H1 (cell line): ENCODE results near the gene TMEM117. TPM values are rescaled to one million over a fixed set of nuclear protein-coding genes. Genes with fewer than 3 reads are reported as not detected.

Experiments used
- CTCF ChIA-PET: fragments of 300-600 bp; sonication (Branson Sonifier 250); formaldehyde crosslinking; loops from one replicate; lab custom pipeline; 2021; ENCODE audit not compliant: partially characterized antibody; lab: Charles Lee
- POLR2A ChIA-PET: fragments of 300-600 bp; sonication (Branson Sonifier 250); formaldehyde crosslinking; loops from one replicate; lab custom pipeline; 2021; ENCODE audit warnings: inconsistent platforms; ENCODE audit not compliant: partially characterized antibody; lab: Charles Lee
- DNase-seq, 2 experiments: peaks; one replicate each; pipeline versions ENCODE4 v3.0.0 to v3.0.0-alpha.2; 2010 to 2022; ENCODE audit warnings: low spot score in 2 of 2, low read depth in 1 of 2, mixed read lengths in 1 of 2
- FAIRE-seq: peaks from 2 replicates; lab custom pipeline; 2011; peaks lifted over from hg19 to GRCh38; lab: Jason Lieb, UNC
- H2AFZ ChIP-seq: 2 replicates; pipeline ENCODE4 v1.8.1; 2012; ENCODE audit warnings: low read length, inconsistent platforms
- H2AK5ac ChIP-seq: 2 replicates; pipeline ENCODE4 v1.6.1; 2013; ENCODE audit warnings: low read depth, low read length
- H2BK120ac ChIP-seq: replicated peaks from 2 replicates; pipeline ENCODE3; 2013; ENCODE audit warnings: low read depth, low read length, inconsistent platforms
- H2BK12ac ChIP-seq: 2 replicates; pipeline ENCODE4 v1.6.1; 2013; ENCODE audit warnings: low read depth, low read length
- H2BK15ac ChIP-seq: 2 replicates; pipeline ENCODE4 v1.6.1; 2013; ENCODE audit warnings: low read length
- H2BK20ac ChIP-seq: 2 replicates; pipeline ENCODE4 v1.6.1; 2013; ENCODE audit warnings: low read length
- H2BK5ac ChIP-seq: 2 replicates; pipeline ENCODE4 v1.6.1; 2013; ENCODE audit warnings: low read depth, low read length
- H3K14ac ChIP-seq: 2 replicates; pipeline ENCODE4 v1.6.1; 2013; ENCODE audit warnings: inconsistent platforms; ENCODE audit not compliant: insufficient read length
- H3K18ac ChIP-seq: 2 replicates; pipeline ENCODE4 v1.6.1; 2013; ENCODE audit warnings: low read length; ENCODE audit errors: extremely low read depth
- H3K23ac ChIP-seq: 2 replicates; pipeline ENCODE4 v1.6.1; 2013; ENCODE audit warnings: inconsistent platforms; ENCODE audit not compliant: insufficient read length
- H3K23me2 ChIP-seq: 2 replicates; pipeline ENCODE4 v1.6.1; 2013; ENCODE audit warnings: low read depth, low read length
- H3K27ac ChIP-seq: 2 replicates; pipeline ENCODE4 v1.6.1; 2011; ENCODE audit warnings: low read depth, low read length, inconsistent platforms
- H3K27me3 ChIP-seq, 4 experiments: replicated peaks in 1 of 4; 1 replicate in 1 of 4; 2 replicates in 3 of 4; pipeline versions ENCODE4 v1.6.1 to v1.8.1; 2011 to 2013; ENCODE audit warnings: low read length in 3 of 4, mild to moderate bottlenecking in 3 of 4, inconsistent platforms in 2 of 4, mixed read lengths in 2 of 4, moderate library complexity in 1 of 4; ENCODE audit not compliant: control insufficient read depth in 3 of 4, insufficient read depth in 3 of 4; ENCODE audit errors: extremely low read depth in 1 of 4
- H3K36me3 ChIP-seq, 4 experiments: 2 replicates each; pipeline versions ENCODE4 v1.6.1 to v1.8.1; 2011 to 2013; ENCODE audit warnings: mild to moderate bottlenecking in 4 of 4, low read length in 3 of 4, moderate library complexity in 2 of 4, control low read depth in 1 of 4, inconsistent platforms in 1 of 4; ENCODE audit not compliant: insufficient read depth in 4 of 4, control insufficient read depth in 2 of 4
- H3K4ac ChIP-seq: replicated peaks from 2 replicates; pipeline ENCODE3; 2013; ENCODE audit warnings: low read length, low read depth, mixed read lengths, inconsistent platforms; ENCODE audit not compliant: insufficient read length
- H3K4me1 ChIP-seq, 4 experiments: replicated peaks in 1 of 4; 1 replicate in 1 of 4; 2 replicates in 3 of 4; pipeline versions ENCODE4 v1.6.1 to v1.8.1; 2011 to 2013; ENCODE audit warnings: low read length in 3 of 4, inconsistent platforms in 2 of 4, mixed read lengths in 1 of 4; ENCODE audit not compliant: insufficient read depth in 4 of 4, control insufficient read depth in 3 of 4
- H3K4me2 ChIP-seq, 2 experiments: 2 replicates each; pipeline versions ENCODE4 v1.6.1 to v1.8.1; 2011 to 2013; ENCODE audit warnings: low read depth in 2 of 2, low read length in 2 of 2, control low read depth in 1 of 2, inconsistent platforms in 1 of 2, mild to moderate bottlenecking in 1 of 2; ENCODE audit not compliant: insufficient read depth in 1 of 2
- H3K4me3 ChIP-seq, 4 experiments: fragments of 200-600, 300-600 bp in 1 of 4; sonication (generic), shearing (Covaris generic), sonication (Bioruptor Twin) in 1 of 4; 2 replicates each; pipeline versions ENCODE4 v1.5.1 to v1.8.1; 2011 to 2016; ENCODE audit warnings: low read length in 4 of 4, low read depth in 3 of 4, control low read depth in 2 of 4, inconsistent platforms in 2 of 4, mild to moderate bottlenecking in 2 of 4, mixed read lengths in 1 of 4, moderate library complexity in 1 of 4; ENCODE audit not compliant: insufficient read depth in 2 of 4; ENCODE audit errors: extremely low read depth in 1 of 4
- H3K56ac ChIP-seq: replicated peaks from 2 replicates; pipeline ENCODE3; 2013; ENCODE audit warnings: low read depth, mild to moderate bottlenecking, mixed read lengths, low read length, inconsistent platforms; ENCODE audit not compliant: insufficient read length
- H3K79me1 ChIP-seq: 2 replicates; pipeline ENCODE4 v1.6.1; 2013; ENCODE audit warnings: low read depth, low read length, control low read depth
- H3K79me2 ChIP-seq, 2 experiments: 2 replicates each; pipeline versions ENCODE4 v1.6.1 to v1.8.1; 2012 to 2013; ENCODE audit warnings: low read length in 2 of 2, mild to moderate bottlenecking in 2 of 2, inconsistent platforms in 1 of 2; ENCODE audit not compliant: insufficient read depth in 2 of 2, control insufficient read depth in 1 of 2
- H3K9ac ChIP-seq, 4 experiments: replicated peaks in 1 of 4; 1 replicate in 1 of 4; 2 replicates in 3 of 4; pipeline versions ENCODE4 v1.6.1 to v1.8.1; 2011 to 2013; ENCODE audit warnings: low read depth in 3 of 4, low read length in 3 of 4, control low read depth in 2 of 4, mild to moderate bottlenecking in 2 of 4, moderate library complexity in 2 of 4, inconsistent platforms in 1 of 4; ENCODE audit errors: extremely low read depth in 1 of 4
- H3K9me3 ChIP-seq, 2 experiments: 2 replicates each; pipeline versions ENCODE4 v1.6.1 to v1.8.1; 2012 to 2013; ENCODE audit warnings: mild to moderate bottlenecking in 2 of 2, moderate library complexity in 2 of 2, control low read depth in 1 of 2, inconsistent platforms in 1 of 2, low read depth in 1 of 2, low read length in 1 of 2, mixed read lengths in 1 of 2; ENCODE audit not compliant: insufficient read depth in 2 of 2
- H4K20me1 ChIP-seq, 2 experiments: replicated peaks in 1 of 2; 2 replicates each; pipeline versions ENCODE3 to v1.8.1; 2011 to 2013; ENCODE audit warnings: inconsistent platforms in 2 of 2, low read length in 2 of 2, mild to moderate bottlenecking in 1 of 2; ENCODE audit not compliant: insufficient read depth in 2 of 2, control insufficient read depth in 1 of 2
- H4K5ac ChIP-seq: 2 replicates; pipeline ENCODE4 v1.6.1; 2013; ENCODE audit warnings: low read length, low read depth, mixed read lengths, inconsistent platforms; ENCODE audit not compliant: insufficient read length
- H4K8ac ChIP-seq: 2 replicates; pipeline ENCODE4 v1.8.0; 2013; ENCODE audit warnings: mild to moderate bottlenecking, moderate library complexity, low read length, inconsistent platforms; ENCODE audit not compliant: insufficient read depth; ENCODE audit errors: extremely low read depth
- H4K91ac ChIP-seq: replicated peaks from 2 replicates; pipeline ENCODE3; 2013; ENCODE audit warnings: low read length, mixed read lengths, inconsistent platforms; ENCODE audit not compliant: insufficient read length
- BACH1 ChIP-seq: IDR thresholded peaks from 2 replicates; pipeline ENCODE4 v1.6.1; 2012; ENCODE audit warnings: low read length, improper control_type of control experiment
- BCL11A ChIP-seq, 2 experiments: IDR thresholded peaks; one replicate each; pipeline ENCODE4 v1.6.1; 2011; ENCODE audit warnings: low read depth in 2 of 2, low read length in 2 of 2, mild to moderate bottlenecking in 2 of 2
- CEBPB ChIP-seq: IDR thresholded peaks from 2 replicates; pipeline ENCODE4 v1.6.1; 2012; ENCODE audit warnings: low read depth, low read length
- FOSL1 ChIP-seq: IDR thresholded peaks from 2 replicates; pipeline ENCODE4 v1.6.1; 2011; ENCODE audit warnings: mild to moderate bottlenecking, low read depth, low read length, moderate library complexity; ENCODE audit not compliant: insufficient read depth
- HDAC2 ChIP-seq, 2 experiments: fragments of 300-600 bp in 1 of 2; sonication (generic) in 1 of 2; IDR thresholded peaks; 2 replicates each; pipeline ENCODE4 v1.6.1; 2011 to 2012; ENCODE audit warnings: low read depth in 2 of 2, low read length in 2 of 2, mild to moderate bottlenecking in 2 of 2, moderate library complexity in 2 of 2, borderline replicate concordance in 1 of 2, inconsistent platforms in 1 of 2
- PHF8 ChIP-seq: fragments of 200-600 bp; sonication (generic); conservative IDR thresholded peaks from 2 replicates; pipeline ENCODE4 v1.7.1; 2012; ENCODE audit warnings: low read depth, mild to moderate bottlenecking, inconsistent platforms, low read length, moderate library complexity
- SIRT6 ChIP-seq: IDR thresholded peaks from one replicate; pipeline ENCODE4 v1.7.1; 2012; ENCODE audit warnings: low read length, inconsistent platforms
- YY1 ChIP-seq: IDR thresholded peaks from 2 replicates; pipeline ENCODE4 v1.6.1; 2011; ENCODE audit warnings: low read depth, mild to moderate bottlenecking, low read length
- WGBS, 2 experiments: shearing (Covaris generic) in 1 of 2; methylation state at CpG; one replicate each; pipeline versions ENCODE4 v1.1.6 to v1.1.7; 2013 to 2015; ENCODE audit warnings: low lambda C conversion rate in 2 of 2, mixed read lengths in 2 of 2, inconsistent platforms in 1 of 2, low coverage in 1 of 2, missing lambda C conversion rate in 1 of 2; ENCODE audit not compliant: insufficient replicate concordance in 2 of 2, insufficient coverage in 1 of 2, insufficient read length in 1 of 2; ENCODE audit errors: extremely low coverage in 1 of 2, missing lambda C conversion rate in 1 of 2; 5-methylcytosine and 5-hydroxymethylcytosine counted together
- polyA plus RNA-seq, 7 experiments: library from polyadenylated mRNA; depleted of rRNA in 3 of 7; stranded (reverse) in 5 of 7; unstranded in 2 of 7; fragments of >200 nt in 5 of 7; fragments of 200-250 nt in 2 of 7; gene quantifications; 1 replicate in 5 of 7; 2 replicates in 1 of 7; 4 replicates in 1 of 7; pipeline versions ENCODE4 v1.2.1 to v1.2.3, GENCODE V29; 2011 to 2013; ENCODE audit warnings: missing spikeins in 2 of 7, mixed read lengths in 2 of 7
- total RNA-seq: library from RNA; stranded (reverse); fragmentation: NEBNext Ultra II Directional; extraction: Animal tissue kit (Norgen Biotek cat#: 25700); gene quantifications from 2 replicates; pipeline ENCODE4 v1.2.1, GENCODE V29; 2021
- TF ChIP-seq, protein P1 (sequence below): IDR thresholded peaks from 2 replicates; pipeline ENCODE4 v1.6.1; 2012; ENCODE audit warnings: inconsistent platforms

Gene TMEM117
- total and polyA plus RNA-seq, 2 of the 8 experiments (the other 6 are each of a cell fraction or from before 2014, with no cell fraction given): 0.80 to 1.4 TPM

DNA sequence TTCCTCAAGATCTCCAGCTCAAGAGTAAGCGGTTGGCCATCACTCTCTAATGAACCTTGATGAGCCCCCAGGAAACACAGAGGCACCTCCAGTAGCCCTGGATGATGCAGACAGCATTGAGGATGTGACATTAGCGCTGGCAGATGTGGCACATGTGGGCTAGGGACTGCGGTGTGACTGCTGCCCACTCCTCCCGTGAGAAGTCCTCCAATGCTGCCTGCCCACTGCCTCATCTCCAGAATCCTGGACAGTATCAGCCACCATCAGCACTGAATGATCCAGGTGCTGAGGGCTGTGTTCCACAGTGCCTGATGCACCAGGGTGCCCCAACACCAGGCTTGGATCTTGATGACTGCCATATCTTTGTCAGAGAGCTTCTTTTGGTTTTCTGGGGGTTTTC lies 412.6 kb downstream of the TMEM117 start:
- H3K9ac ChIP-seq: no peak overlapping the region
- no peak overlapping the region for H2BK15ac ChIP-seq
- no peak overlapping the region for H2BK120ac ChIP-seq
- H3K27me3 ChIP-seq: no peaks in the 10 kb centered on the region
- no peak overlapping the region for H2BK5ac ChIP-seq
- H4K5ac ChIP-seq: no peak overlapping the region
- POLR2A ChIA-PET: no interaction called here
- no peak for DNase-seq
- CTCF ChIA-PET: interaction anchor here (0.9 to 2.2 kb wide), 6 partner anchors 10 to 253 kb away, joined by 3 to 7 read pairs (median 4); no protein-coding TSS in a partner anchor
- no peak overlapping the region for H3K23ac ChIP-seq
- H3K4me1 ChIP-seq: no peaks in the 10 kb centered on the region
- no peaks in the 10 kb centered on the region for H3K36me3 ChIP-seq
- H4K8ac ChIP-seq: no peak overlapping the region
- no peaks in the 10 kb centered on the region for H3K9me3 ChIP-seq
- whole genome bisulfite sequencing, 2 experiments: 94% methylated on average over 4 of the region's 4 CpGs; no CpG with 5 or more reads in 1 of the 2 experiments
- H3K4me2 ChIP-seq: no peak overlapping the region
- TF ChIP-seq SIRT6: no peak
- no peak for TF ChIP-seq BCL11A (IDR thresholded peaks at IDR 0.05; ENCODE audit: low read depth in 2 of 2, low read length in 2 of 2)
- TF ChIP-seq CEBPB: no peak
- TF ChIP-seq PHF8: no peak
- TF ChIP-seq, protein P1, sequence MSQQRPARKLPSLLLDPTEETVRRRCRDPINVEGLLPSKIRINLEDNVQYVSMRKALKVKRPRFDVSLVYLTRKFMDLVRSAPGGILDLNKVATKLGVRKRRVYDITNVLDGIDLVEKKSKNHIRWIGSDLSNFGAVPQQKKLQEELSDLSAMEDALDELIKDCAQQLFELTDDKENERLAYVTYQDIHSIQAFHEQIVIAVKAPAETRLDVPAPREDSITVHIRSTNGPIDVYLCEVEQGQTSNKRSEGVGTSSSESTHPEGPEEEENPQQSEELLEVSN: no peak
- TF ChIP-seq FOSL1: no peak
- no peak for TF ChIP-seq HDAC2 (IDR thresholded peaks at IDR 0.05; ENCODE audit: borderline replicate concordance in 1 of 2, low read depth in 2 of 2, low read length in 2 of 2)
- no peak for TF ChIP-seq YY1
- no peak for TF ChIP-seq BACH1
- TF ChIP-seq, all 59 proteins: peak for 0
- Histone ChIP-seq H3K79me2 (no peaks in the 10 kb centered on the region), H2BK12ac (no peak overlapping the region), H2AFZ (no peak overlapping the region), H4K91ac (no peak overlapping the region), H3K79me1 (no peaks in the 10 kb centered on the region), H3K4me3 (no peak overlapping the region), H3K18ac (no peak overlapping the region), H3K23me2 (no peaks in the 10 kb centered on the region), H4K20me1 (no peaks in the 10 kb centered on the region), H3K4ac (no peak overlapping the region), H2AK5ac (no peak overlapping the region), H3K27ac (no peak overlapping the region), H3K14ac (no peak overlapping the region), H3K56ac (no peak overlapping the region), H2BK20ac (no peak overlapping the region)
- no peak for FAIRE-seq
